ENCODE measurements around the gene RALA.
A peak's percentile ranks its signal among the peaks of the same experiment; 100 is the strongest.

The RALA gene

DNA sequence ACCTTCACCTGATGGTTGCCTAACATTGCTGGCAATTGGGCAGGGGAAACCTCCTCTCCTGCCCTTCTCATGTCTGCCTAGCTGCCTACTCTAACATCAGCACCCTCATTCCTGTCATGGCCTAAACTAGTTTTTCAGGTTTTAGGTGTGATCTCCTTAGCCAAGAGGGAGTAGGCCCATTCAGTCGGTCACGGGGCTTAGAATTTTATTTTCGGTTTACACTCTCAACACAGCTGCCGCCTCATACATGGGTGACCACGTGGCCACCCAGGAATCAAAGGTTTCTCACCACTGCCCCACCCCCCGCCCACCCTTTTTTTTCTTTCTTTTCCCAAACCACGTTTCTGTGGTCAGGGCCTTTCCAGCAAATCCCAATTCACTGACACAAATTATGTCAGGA lies 97.2 kb downstream of the RALA start:
- no peak overlapping the region for H3K4me3 ChIP-seq (ENCODE audit: low read depth, low read length)
- TF ChIP-seq, protein P1, sequence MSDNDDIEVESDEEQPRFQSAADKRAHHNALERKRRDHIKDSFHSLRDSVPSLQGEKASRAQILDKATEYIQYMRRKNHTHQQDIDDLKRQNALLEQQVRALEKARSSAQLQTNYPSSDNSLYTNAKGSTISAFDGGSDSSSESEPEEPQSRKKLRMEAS (IDR thresholded peaks at IDR 0.05; ENCODE audit: low read depth, low read length), result no peak
- TF ChIP-seq MYC (IDR thresholded peaks at IDR 0.05; ENCODE audit: low read depth, low read length), result no peak

DNA sequence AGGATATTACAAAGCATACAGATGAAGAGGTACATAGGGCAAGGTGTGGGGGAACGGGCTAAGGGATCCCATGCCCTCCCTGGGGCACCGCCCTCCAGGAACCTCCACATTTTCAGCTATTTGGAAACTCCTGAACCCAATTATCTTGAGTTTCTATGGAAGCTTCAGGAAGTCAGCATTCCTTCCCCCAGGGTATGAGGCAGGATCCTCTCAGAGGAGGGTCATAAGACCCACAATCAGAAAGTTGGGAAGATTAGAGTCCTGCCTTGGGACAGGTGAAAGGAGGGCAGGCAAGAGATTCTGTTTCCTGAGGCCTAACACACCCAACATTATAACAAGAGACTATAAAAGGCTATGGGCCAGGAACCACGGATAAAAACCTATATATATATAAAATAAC lies 98.0 kb downstream of the RALA start:
- no peak for DNase-seq (ENCODE audit: low read depth)
- TF ChIP-seq MYC (IDR thresholded peaks at IDR 0.05; ENCODE audit: low read depth, low read length), result no peak
- TF ChIP-seq, protein P1 (IDR thresholded peaks at IDR 0.05; ENCODE audit: low read depth, low read length), result no peak
- TF ChIP-seq, protein P2, sequence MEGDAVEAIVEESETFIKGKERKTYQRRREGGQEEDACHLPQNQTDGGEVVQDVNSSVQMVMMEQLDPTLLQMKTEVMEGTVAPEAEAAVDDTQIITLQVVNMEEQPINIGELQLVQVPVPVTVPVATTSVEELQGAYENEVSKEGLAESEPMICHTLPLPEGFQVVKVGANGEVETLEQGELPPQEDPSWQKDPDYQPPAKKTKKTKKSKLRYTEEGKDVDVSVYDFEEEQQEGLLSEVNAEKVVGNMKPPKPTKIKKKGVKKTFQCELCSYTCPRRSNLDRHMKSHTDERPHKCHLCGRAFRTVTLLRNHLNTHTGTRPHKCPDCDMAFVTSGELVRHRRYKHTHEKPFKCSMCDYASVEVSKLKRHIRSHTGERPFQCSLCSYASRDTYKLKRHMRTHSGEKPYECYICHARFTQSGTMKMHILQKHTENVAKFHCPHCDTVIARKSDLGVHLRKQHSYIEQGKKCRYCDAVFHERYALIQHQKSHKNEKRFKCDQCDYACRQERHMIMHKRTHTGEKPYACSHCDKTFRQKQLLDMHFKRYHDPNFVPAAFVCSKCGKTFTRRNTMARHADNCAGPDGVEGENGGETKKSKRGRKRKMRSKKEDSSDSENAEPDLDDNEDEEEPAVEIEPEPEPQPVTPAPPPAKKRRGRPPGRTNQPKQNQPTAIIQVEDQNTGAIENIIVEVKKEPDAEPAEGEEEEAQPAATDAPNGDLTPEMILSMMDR (IDR thresholded peaks at IDR 0.05; ENCODE audit: low read depth, low read length), result no peak
- TF ChIP-seq POLR2A (IDR thresholded peaks at IDR 0.05; ENCODE audit: extremely low read depth, insufficient read length), result no peak
- no peak overlapping the region for H3K4me3 ChIP-seq (ENCODE audit: low read depth, low read length)

More for the DNA sequence above, 97.2 kb downstream of the RALA start:
- no peak for DNase-seq (ENCODE audit: low read depth)

DNA sequence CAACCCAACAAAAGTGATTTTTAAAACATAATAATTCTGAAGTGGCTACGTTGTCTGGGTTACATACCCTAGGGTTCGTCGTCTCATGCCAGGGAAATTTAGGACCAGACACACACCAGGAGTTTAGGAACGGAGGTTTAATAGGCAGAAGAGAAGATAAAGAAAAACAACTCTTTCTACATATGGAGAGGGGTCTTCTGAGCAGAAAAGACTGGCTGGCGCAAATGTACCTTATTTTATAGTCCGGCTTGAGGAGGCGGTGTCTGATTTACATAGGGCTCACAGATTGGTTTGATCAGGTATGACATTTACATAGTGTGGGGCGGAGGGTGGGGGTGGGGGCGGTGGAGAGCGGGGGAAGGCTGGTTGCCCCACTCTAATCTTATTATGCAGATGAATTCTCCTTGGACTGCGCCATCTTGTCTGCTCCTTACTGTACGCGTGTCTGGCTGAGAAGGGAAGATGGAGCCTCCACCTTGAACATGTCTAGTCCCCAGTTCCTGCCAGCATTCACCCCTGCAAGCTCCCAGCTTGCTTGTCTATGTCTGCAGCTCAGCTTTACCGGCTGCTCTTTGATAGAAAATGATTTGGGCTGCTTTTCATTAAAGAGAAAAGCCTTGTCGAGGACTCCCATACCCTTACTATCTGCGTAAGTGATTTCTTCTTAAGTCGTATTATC lies 98.7 kb downstream of the RALA start:
- no peak overlapping the region for H3K4me3 ChIP-seq (ENCODE audit: low read depth, low read length)
- DNase-seq (ENCODE audit: low read depth), result no peak
- no peak for TF ChIP-seq MYC (IDR thresholded peaks at IDR 0.05; ENCODE audit: low read depth, low read length)
- TF ChIP-seq, protein P2 (IDR thresholded peaks at IDR 0.05; ENCODE audit: low read depth, low read length), result no peak
- TF ChIP-seq, protein P1 (IDR thresholded peaks at IDR 0.05; ENCODE audit: low read depth, low read length), result no peak
- no peak for TF ChIP-seq POLR2A (IDR thresholded peaks at IDR 0.05; ENCODE audit: extremely low read depth, insufficient read length)

DNA sequence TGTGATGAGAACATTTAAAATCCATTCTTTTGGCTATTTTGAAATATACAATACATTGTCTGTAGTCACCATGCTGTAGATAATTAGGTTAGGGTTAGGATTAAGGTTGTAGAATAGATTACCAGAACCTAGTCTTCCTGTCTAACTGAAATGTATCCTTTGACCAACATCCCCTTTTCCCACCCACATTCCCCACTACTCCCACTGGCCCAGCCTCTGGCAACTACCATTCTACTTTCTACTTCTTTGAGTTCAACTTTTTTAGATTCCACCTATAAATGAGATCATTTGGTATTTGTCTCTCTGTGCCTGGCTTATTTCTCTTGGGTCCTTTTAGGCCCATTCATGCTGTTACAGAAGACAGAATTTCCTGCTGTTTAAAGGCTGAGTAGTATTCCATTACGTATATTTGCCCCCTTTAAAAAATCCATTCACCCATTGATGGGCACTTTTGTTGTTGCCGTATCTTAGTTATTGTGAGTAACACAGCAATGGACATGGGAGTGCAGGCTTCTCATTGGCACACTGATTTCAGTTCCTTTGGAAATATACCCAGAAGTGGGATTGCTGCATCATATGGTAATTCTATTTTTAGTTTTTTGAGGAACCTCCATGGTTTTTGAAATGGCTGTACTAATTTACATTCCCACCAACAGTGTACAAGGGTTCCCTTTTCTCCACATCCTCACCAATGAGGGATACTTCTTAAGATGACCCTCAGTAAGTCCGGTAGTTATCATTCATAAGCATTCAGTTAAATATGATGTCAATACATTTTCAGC lies 104.0 kb downstream of the RALA start:
- no peak for TF ChIP-seq MYC (IDR thresholded peaks at IDR 0.05; ENCODE audit: low read depth, low read length)
- TF ChIP-seq, protein P1 (IDR thresholded peaks at IDR 0.05; ENCODE audit: low read depth, low read length), result no peak
- TF ChIP-seq, protein P2 (IDR thresholded peaks at IDR 0.05; ENCODE audit: low read depth, low read length), result no peak
- no peak for TF ChIP-seq POLR2A (IDR thresholded peaks at IDR 0.05; ENCODE audit: extremely low read depth, insufficient read length)
- DNase-seq (ENCODE audit: low read depth), result no peak
- H3K4me3 ChIP-seq (ENCODE audit: low read depth, low read length), result no peak overlapping the region

DNA sequence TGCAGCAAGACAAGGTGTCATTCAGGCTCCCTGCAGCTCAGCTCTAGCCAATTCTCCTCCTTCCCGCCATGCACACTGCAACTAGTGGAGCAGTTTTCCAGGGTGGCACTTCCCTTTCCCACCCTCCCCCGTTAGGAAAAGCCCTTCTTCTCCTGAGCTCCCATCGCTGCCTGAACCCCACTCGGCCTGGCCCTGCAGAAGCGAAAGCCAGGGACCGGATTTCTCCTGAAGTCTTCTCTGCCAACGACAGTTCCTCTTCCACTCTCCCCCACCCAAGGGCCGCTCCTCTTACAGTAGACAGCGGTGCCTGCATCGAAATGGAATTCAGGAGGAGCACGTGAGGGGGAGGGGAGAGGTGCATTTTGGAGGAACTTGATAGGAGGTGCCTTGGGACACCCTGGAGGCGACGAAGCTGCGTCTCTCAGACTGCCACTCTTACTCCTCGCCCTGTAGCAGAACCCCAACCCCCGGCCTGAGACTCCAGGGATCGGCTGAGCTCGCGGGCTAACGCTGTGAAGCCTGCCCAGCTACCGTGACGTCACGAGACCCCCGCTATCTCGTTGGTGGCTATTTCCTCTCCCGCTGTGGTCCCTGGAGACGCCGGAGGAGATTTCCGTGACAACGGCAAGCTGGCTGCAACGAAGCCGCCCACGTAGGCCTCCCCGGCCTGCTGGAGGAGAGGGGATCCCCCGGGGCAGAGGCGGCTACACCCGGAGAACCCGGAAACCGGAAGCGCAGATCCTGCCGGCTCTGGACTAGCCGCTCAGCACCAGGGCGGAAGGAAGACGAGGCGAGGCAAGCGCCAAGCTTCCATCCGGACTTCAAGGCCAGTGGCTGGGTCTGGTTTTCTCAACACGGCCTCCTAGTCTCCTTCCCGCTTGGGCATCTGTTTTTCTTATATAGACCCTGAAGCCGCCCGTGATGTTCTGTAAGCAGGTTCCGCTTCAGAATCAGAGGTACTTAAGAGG lies 109.7 kb downstream of the RALA start:
- H3K4me3 ChIP-seq (ENCODE audit: low read depth, low read length), result peak overlapping the region; percentile 87
- peak; percentile 100 for DNase-seq (ENCODE audit: low read depth)
- TF ChIP-seq, protein P2 (IDR thresholded peaks at IDR 0.05; ENCODE audit: low read depth, low read length), result no peak
- TF ChIP-seq, protein P1 (IDR thresholded peaks at IDR 0.05; ENCODE audit: low read depth, low read length), result peak; percentile 19; the same call in 1 of the 2 replicates
- no peak; the same call in 1 of the 2 replicates for TF ChIP-seq MYC (IDR thresholded peaks at IDR 0.05; ENCODE audit: low read depth, low read length)
- TF ChIP-seq POLR2A (IDR thresholded peaks at IDR 0.05; ENCODE audit: extremely low read depth, insufficient read length), result peak; percentile 65

All from NB4 (cell line).